Gastrocnemius medialis (tissue), 4 donors: ENCODE data around the gene SNRPB.

Source experiments
- POLR2A ChIP-seq, 2 donors: fragments of 450-650 bp; IDR thresholded peaks; one replicate each; pipeline ENCODE4 v1.6.1; 2017; ENCODE audit warnings: antibody characterized with exemption in 2 of 2, mild to moderate bottlenecking in 2 of 2, moderate library complexity in 2 of 2
- TF ChIP-seq, protein P1 (sequence below), 5 experiments: fragments of 450-650 bp in 3 of 5; fragments of 200-600 bp in 2 of 5; sonication (generic) in 2 of 5; IDR thresholded peaks in 4 of 5; conservative IDR thresholded peaks in 1 of 5; 1 replicate in 4 of 5; 2 replicates in 1 of 5; pipeline ENCODE4 v1.5.1; 2016 to 2019; ENCODE audit warnings: antibody characterized with exemption in 5 of 5, mild to moderate bottlenecking in 3 of 5, moderate library complexity in 3 of 5

GRCh38 chr20:2429051-2429450 is 41.5 kb downstream of the SNRPB start:
- TF ChIP-seq, protein P1, sequence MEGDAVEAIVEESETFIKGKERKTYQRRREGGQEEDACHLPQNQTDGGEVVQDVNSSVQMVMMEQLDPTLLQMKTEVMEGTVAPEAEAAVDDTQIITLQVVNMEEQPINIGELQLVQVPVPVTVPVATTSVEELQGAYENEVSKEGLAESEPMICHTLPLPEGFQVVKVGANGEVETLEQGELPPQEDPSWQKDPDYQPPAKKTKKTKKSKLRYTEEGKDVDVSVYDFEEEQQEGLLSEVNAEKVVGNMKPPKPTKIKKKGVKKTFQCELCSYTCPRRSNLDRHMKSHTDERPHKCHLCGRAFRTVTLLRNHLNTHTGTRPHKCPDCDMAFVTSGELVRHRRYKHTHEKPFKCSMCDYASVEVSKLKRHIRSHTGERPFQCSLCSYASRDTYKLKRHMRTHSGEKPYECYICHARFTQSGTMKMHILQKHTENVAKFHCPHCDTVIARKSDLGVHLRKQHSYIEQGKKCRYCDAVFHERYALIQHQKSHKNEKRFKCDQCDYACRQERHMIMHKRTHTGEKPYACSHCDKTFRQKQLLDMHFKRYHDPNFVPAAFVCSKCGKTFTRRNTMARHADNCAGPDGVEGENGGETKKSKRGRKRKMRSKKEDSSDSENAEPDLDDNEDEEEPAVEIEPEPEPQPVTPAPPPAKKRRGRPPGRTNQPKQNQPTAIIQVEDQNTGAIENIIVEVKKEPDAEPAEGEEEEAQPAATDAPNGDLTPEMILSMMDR (IDR thresholded peaks at IDR 0.05 in 4 of 5, conservative IDR thresholded peaks at IDR 0.05 in 1 of 5), result no peak
- no peak for TF ChIP-seq POLR2A (IDR thresholded peaks at IDR 0.05)
